Activated CD4-positive, alpha-beta T cell treated with anti-CD3 and anti-CD28 coated beads for 36 hours (primary cell): ENCODE results near the gene EFEMP2. TPM values are rescaled to one million over a fixed set of nuclear protein-coding genes. Genes with fewer than 3 reads are reported as not detected.

Experiments used
- ATAC-seq: fragments of 200-7000 bp; cut with Tn5 transposase; one replicate; pipeline ENCODE4 v1.10.0; 2021; ENCODE audit warnings: mild to moderate bottlenecking, moderate library complexity
- CTCF ChIA-PET: fragments of 350-600 bp; sonication (Branson Sonifier 250); formaldehyde crosslinking; loops from one replicate; lab custom pipeline; 2021; ENCODE audit warnings: antibody characterized with exemption; lab: Charles Lee
- POLR2A ChIA-PET: fragments of 350-600 bp; sonication (Branson Sonifier 250); formaldehyde crosslinking; loops from one replicate; lab custom pipeline; 2021; ENCODE audit warnings: antibody characterized with exemption, inconsistent platforms; lab: Charles Lee
- DNase-seq: peaks from one replicate; pipeline ENCODE4 v3.0.0-alpha.2; 2020
- H3K27ac Mint-ChIP-seq: one replicate; pipeline ENCODE4 v1.8.0; 2021; ENCODE audit warnings: mixed read lengths
- H3K27me3 Mint-ChIP-seq: one replicate; pipeline ENCODE4 v1.8.0; 2021; ENCODE audit warnings: mixed read lengths
- H3K36me3 Mint-ChIP-seq: one replicate; pipeline ENCODE4 v1.8.0; 2021; ENCODE audit warnings: low read depth, mixed read lengths
- H3K4me1 Mint-ChIP-seq: one replicate; pipeline ENCODE4 v1.8.0; 2021; ENCODE audit warnings: mixed read lengths
- H3K4me3 Mint-ChIP-seq: one replicate; pipeline ENCODE4 v1.8.0; 2021; ENCODE audit warnings: mild to moderate bottlenecking, moderate library complexity, mixed read lengths
- H3K9me3 Mint-ChIP-seq: one replicate; pipeline ENCODE4 v1.8.0; 2021; ENCODE audit warnings: low read depth, mixed read lengths
- intact Hi-C, 2 experiments: fragments of 100-400 bp; cut with DNase I in 1 of 2; cut with micrococcal nuclease in 1 of 2; formaldehyde crosslinking; loops; one replicate each; pipeline versions ENCODE4 v1.14.2 to v1.15.1; 2022 to 2024; cut with DNase I, micrococcal nuclease
- total RNA-seq, 2 experiments: library from RNA; stranded (reverse); gene quantifications; one replicate each; pipeline ENCODE4 v1.2.3, GENCODE V29; 2021

EFEMP2 gene
- total RNA-seq, 2 experiments from 2014 or later, result 20.2 to 23.4 TPM

GRCh38 chr11:65885808-65886536, 13.4 kb upstream of the EFEMP2 start:
- Mint-ChIP-seq H3K27ac (no peak overlapping the region), H3K4me3 (peak overlapping the region; percentile 94), H3K27me3 (no peaks in the 10 kb centered on the region), H3K36me3 (peaks cover 32% of the 10 kb centered on the region), H3K4me1 (peaks cover 50% of the 10 kb centered on the region), H3K9me3 (no peaks in the 10 kb centered on the region)
- POLR2A ChIA-PET, result no interaction called here
- DNase-seq, result no peak
- ATAC-seq, result no peak
- CTCF ChIA-PET, result interaction anchor here (0.6 to 10.8 kb wide), 26 partner anchors 8 to 233 kb away, joined by 3 to 210 read pairs (median 9); partner anchors contain the start of genes CFL1, FOSL1, KAT5 and MUS81
- intact Hi-C loops, result no loop called here

GRCh38 chr11:65885231-65885630, 12.6 kb upstream of the EFEMP2 start:
- H3K4me1 Mint-ChIP-seq, result peaks cover 52% of the 10 kb centered on the region
- no peak overlapping the region for H3K4me3 Mint-ChIP-seq
- peaks cover 32% of the 10 kb centered on the region for H3K36me3 Mint-ChIP-seq
- ChIA-PET POLR2A (interaction anchor here (0.5 to 1.5 kb wide), 4 partner anchors 14 to 463 kb away, joined by 3 to 6 read pairs (median 4); partner anchors contain the start of gene NEAT1), CTCF (interaction anchor here (0.7 to 10.8 kb wide), 41 partner anchors 8 to 383 kb away, joined by 3 to 210 read pairs (median 5); partner anchors contain the start of genes CFL1, FOSL1, KAT5 and MUS81)
- no peaks in the 10 kb centered on the region for H3K9me3 Mint-ChIP-seq
- ATAC-seq (no peak), DNase-seq (no peak)
- no peak overlapping the region for H3K27ac Mint-ChIP-seq
- intact Hi-C loops, result no loop called here
- H3K27me3 Mint-ChIP-seq, result no peaks in the 10 kb centered on the region

GRCh38 chr11:65884716-65885092, 12.1 kb upstream of the EFEMP2 start:
- Mint-ChIP-seq H3K4me3 (no peak overlapping the region), H3K4me1 (peaks cover 51% of the 10 kb centered on the region), H3K27ac (peak overlapping the region; percentile 76), H3K27me3 (no peaks in the 10 kb centered on the region), H3K9me3 (no peaks in the 10 kb centered on the region), H3K36me3 (peaks cover 32% of the 10 kb centered on the region)
- ATAC-seq, result peak; percentile 57
- ChIA-PET CTCF (interaction anchor here (0.6 to 10.8 kb wide), 47 partner anchors 8 to 465 kb away, joined by 3 to 210 read pairs (median 4); partner anchors contain the start of genes BANF1, CFL1, FOSL1 and KAT5), POLR2A (interaction anchor here (0.5 to 1.5 kb wide), 5 partner anchors 13 to 462 kb away, joined by 3 to 6 read pairs (median 3); partner anchors contain the start of gene NEAT1)
- intact Hi-C loops, result loop anchor here (1.0 kb wide), 3 partner anchors 24 to 138 kb away; partner anchors contain the start of gene MUS81 (in 1 of the 2)
- DNase-seq, result peak; percentile 91

- ChIA-PET CTCF (interaction anchor here (0.6 to 10.8 kb wide), 43 partner anchors 10 to 464 kb away, joined by 3 to 210 read pairs (median 4); partner anchors contain the start of genes BANF1, CFL1, FOSL1 and KAT5), POLR2A (interaction anchor here (0.7 to 1.5 kb wide), 3 partner anchors 12 to 169 kb away, joined by 3 to 6 read pairs (median 3); no protein-coding TSS in a partner anchor)
- intact Hi-C loops, result loop anchor here (1.0 kb wide), 3 partner anchors 24 to 138 kb away; partner anchors contain the start of gene MUS81 (in 1 of the 2)
- Mint-ChIP-seq H3K9me3 (no peaks in the 10 kb centered on the region), H3K27me3 (no peaks in the 10 kb centered on the region), H3K36me3 (peaks cover 32% of the 10 kb centered on the region), H3K4me1 (peaks cover 47% of the 10 kb centered on the region), H3K4me3 (no peak overlapping the region), H3K27ac (peak overlapping the region; percentile 76)
- ATAC-seq, result no peak
- DNase-seq, result no peak
Observed at GRCh38 chr11:65883786-65884715, 11.5 kb upstream of the EFEMP2 start.

- ChIA-PET POLR2A (no interaction called here), CTCF (interaction anchor here (1.0 to 8.5 kb wide), 11 partner anchors 9 to 111 kb away, joined by 3 to 113 read pairs (median 12); partner anchors contain the start of genes FOSL1 and MUS81)
- intact Hi-C loops, result no loop called here
- ATAC-seq, result no peak
- H3K4me3 Mint-ChIP-seq, result no peak overlapping the region
- no peaks in the 10 kb centered on the region for H3K9me3 Mint-ChIP-seq
- H3K36me3 Mint-ChIP-seq, result peaks cover 31% of the 10 kb centered on the region
- H3K27ac Mint-ChIP-seq, result no peak overlapping the region
- DNase-seq, result no peak
- no peaks in the 10 kb centered on the region for H3K27me3 Mint-ChIP-seq
- peaks cover 46% of the 10 kb centered on the region for H3K4me1 Mint-ChIP-seq
Observed at GRCh38 chr11:65883058-65883761, 10.6 kb upstream of the EFEMP2 start.

- Mint-ChIP-seq H3K27me3 (no peaks in the 10 kb centered on the region), H3K36me3 (peaks cover 28% of the 10 kb centered on the region), H3K4me3 (no peak overlapping the region), H3K27ac (no peak overlapping the region), H3K4me1 (peaks cover 40% of the 10 kb centered on the region), H3K9me3 (no peaks in the 10 kb centered on the region)
- no peak for ATAC-seq
- ChIA-PET POLR2A (no interaction called here), CTCF (interaction anchor here (1.0 to 2.2 kb wide), 5 partner anchors 12 to 340 kb away, joined by 3 to 7 read pairs (median 4); partner anchors contain the start of gene MUS81)
- no peak for DNase-seq
- intact Hi-C loops, result no loop called here
Observed at GRCh38 chr11:65882120-65883057, 9.8 kb upstream of the EFEMP2 start.

- Mint-ChIP-seq H3K27ac (no peak overlapping the region), H3K4me3 (no peak overlapping the region), H3K9me3 (no peaks in the 10 kb centered on the region), H3K4me1 (peaks cover 29% of the 10 kb centered on the region), H3K27me3 (no peaks in the 10 kb centered on the region), H3K36me3 (peaks cover 19% of the 10 kb centered on the region)
- CTCF ChIA-PET, result interaction anchor here (0.5 to 2.2 kb wide), 7 partner anchors 9 to 341 kb away, joined by 3 to 7 read pairs (median 4); partner anchors contain the start of genes CCDC85B and MUS81
- POLR2A ChIA-PET, result no interaction called here
- intact Hi-C loops, result no loop called here
- no peak for ATAC-seq
- peak; percentile 9 for DNase-seq
Observed at GRCh38 chr11:65880844-65881421, 8.3 kb upstream of the EFEMP2 start.

- peaks cover 25% of the 10 kb centered on the region for H3K4me1 Mint-ChIP-seq
- H3K36me3 Mint-ChIP-seq, result peaks cover 14% of the 10 kb centered on the region
- H3K27ac Mint-ChIP-seq, result no peak overlapping the region
- POLR2A ChIA-PET, result no interaction called here
- CTCF ChIA-PET, result interaction anchor here (0.9 to 1.5 kb wide), 3 partner anchors 11 to 100 kb away, joined by 3 to 5 read pairs (median 5); partner anchors contain the start of genes CCDC85B and MUS81
- DNase-seq (no peak), ATAC-seq (no peak)
- no peak overlapping the region for H3K4me3 Mint-ChIP-seq
- intact Hi-C loops, result no loop called here
- H3K9me3 Mint-ChIP-seq, result no peaks in the 10 kb centered on the region
- H3K27me3 Mint-ChIP-seq, result no peaks in the 10 kb centered on the region
Observed at GRCh38 chr11:65880027-65880426, 7.4 kb upstream of the EFEMP2 start.

GRCh38 chr11:65879617-65880016, 7.0 kb upstream of the EFEMP2 start, which contains the start of gene CTSW:
Gene CTSW (plus strand): TSS chr11:65879837. CDS start chr11:65879855, 18 bp downstream.
- Mint-ChIP-seq H3K4me1 (peaks cover 22% of the 10 kb centered on the region), H3K9me3 (no peaks in the 10 kb centered on the region), H3K4me3 (no peak within 1 kb of the TSS), H3K36me3 (peaks cover 10% of the 10 kb centered on the region), H3K27me3 (no peaks in the 10 kb centered on the region), H3K27ac (peak within 1 kb of the TSS; percentile 37)
- CTCF ChIA-PET, result interaction anchor here (0.7 to 1.5 kb wide), 4 partner anchors 11 to 100 kb away, joined by 3 to 5 read pairs (median 4); partner anchors contain the start of genes CCDC85B and MUS81
- ATAC-seq, result no peak
- no peak for DNase-seq
- intact Hi-C loops, result no loop called here
- POLR2A ChIA-PET, result no interaction called here
